ENCODE measurements around the gene RASD2.
"Not testable (repeated sequence)": the region's sequence is repeated elsewhere in the genome, so short reads cannot be mapped to it uniquely, and the experiment has no call there.

The RASD2 gene

GRCh38 chr22:35509960-35510359 is 30.7 kb upstream of the RASD2 start:
- no peak overlapping the region for H3K4me3 ChIP-seq
- H3K4me1 ChIP-seq: no peaks in the 10 kb centered on the region
- peaks cover 0 to 18% of the 10 kb centered on the region in 2 donors for H3K27me3 ChIP-seq
- intact Hi-C loops (cut with DNase I; ENCODE audit: low total_unique reads): loop anchor here (5.0 kb wide), 1 partner anchor 53 kb away; no protein-coding TSS in a partner anchor
- H3K36me3 ChIP-seq: no peaks in the 10 kb centered on the region
- no peak for DNase-seq
- no peak overlapping the region for H3K27ac ChIP-seq
- TF ChIP-seq CTCF (IDR thresholded peaks at IDR 0.05): no peak
- no peaks in the 10 kb centered on the region for H3K9me3 ChIP-seq

- no peaks in the 10 kb centered on the region for H3K4me1 ChIP-seq
- peaks cover 0 to 15% of the 10 kb centered on the region in 2 donors for H3K27me3 ChIP-seq
- H3K36me3 ChIP-seq: no peaks in the 10 kb centered on the region
- TF ChIP-seq CTCF (IDR thresholded peaks at IDR 0.05): no peak
- intact Hi-C loops (cut with DNase I; ENCODE audit: low total_unique reads): no loop called here
- no peaks in the 10 kb centered on the region for H3K9me3 ChIP-seq
- no peak overlapping the region for H3K4me3 ChIP-seq
- no peak overlapping the region for H3K27ac ChIP-seq
- no peak for DNase-seq
These were observed 30.1 kb upstream of the RASD2 start for GRCh38 chr22:35510481-35510934.

GRCh38 chr22:35510951-35511350 is 29.7 kb upstream of the RASD2 start:
- TF ChIP-seq CTCF (IDR thresholded peaks at IDR 0.05): no peak
- intact Hi-C loops (cut with DNase I; ENCODE audit: low total_unique reads): no loop called here
- no peaks in the 10 kb centered on the region for H3K4me1 ChIP-seq

GRCh38 chr22:35514366-35514765 is 26.3 kb upstream of the RASD2 start:
- intact Hi-C loops (cut with DNase I; ENCODE audit: low total_unique reads): no loop called here

More at GRCh38 chr22:35510951-35511350, 29.7 kb upstream of the RASD2 start:
- H3K27me3 ChIP-seq: peaks cover 0 to 14% of the 10 kb centered on the region in 2 donors
- DNase-seq: no peak
- H3K9me3 ChIP-seq: no peaks in the 10 kb centered on the region
- H3K4me3 ChIP-seq: no peak overlapping the region
- no peak overlapping the region for H3K27ac ChIP-seq
- H3K36me3 ChIP-seq: no peaks in the 10 kb centered on the region

GRCh38 chr22:35515952-35516351 is 24.7 kb upstream of the RASD2 start:
- not testable (repeated sequence) for H3K36me3 ChIP-seq, H3K9me3 ChIP-seq, H3K4me1 ChIP-seq, H3K27ac ChIP-seq, H3K4me3 ChIP-seq, DNase-seq
- H3K27me3 ChIP-seq: peaks cover 0 to 32% of the 10 kb centered on the region in 2 donors
- intact Hi-C loops (cut with DNase I; ENCODE audit: low total_unique reads): loop anchor here (5.0 kb wide), 1 partner anchor 1559 kb away; no protein-coding TSS in a partner anchor

More at GRCh38 chr22:35514366-35514765, 26.3 kb upstream of the RASD2 start:
- Histone ChIP-seq H3K9me3 (no peaks in the 10 kb centered on the region), H3K4me3 (no peak overlapping the region), H3K27ac (no peak overlapping the region), H3K27me3 (peaks cover 0 to 36% of the 10 kb centered on the region in 2 donors), H3K4me1 (no peaks in the 10 kb centered on the region), H3K36me3 (no peaks in the 10 kb centered on the region)
- no peak for DNase-seq
- no peak for TF ChIP-seq CTCF (IDR thresholded peaks at IDR 0.05)

- H3K4me1 ChIP-seq: no peaks in the 10 kb centered on the region
- H3K4me3 ChIP-seq: no peak overlapping the region
- peaks cover 0 to 32% of the 10 kb centered on the region in 2 donors for H3K27me3 ChIP-seq
- H3K9me3 ChIP-seq: no peaks in the 10 kb centered on the region
- H3K27ac ChIP-seq: no peak overlapping the region
- DNase-seq: no peak
- no peaks in the 10 kb centered on the region for H3K36me3 ChIP-seq
- intact Hi-C loops (cut with DNase I; ENCODE audit: low total_unique reads): loop anchor here (5.0 kb wide), 1 partner anchor 1559 kb away; no protein-coding TSS in a partner anchor
- TF ChIP-seq CTCF (IDR thresholded peaks at IDR 0.05): no peak
These were observed 23.9 kb upstream of the RASD2 start for GRCh38 chr22:35516723-35517122.
